Measurements from ENCODE around the gene EMC9.
A peak's percentile ranks its signal among the peaks of the same experiment; 100 is the strongest.

The EMC9 gene

GRCh38 chr14:24136684-24137528, 4.5 kb downstream of the EMC9 start:
- peak overlapping the region; percentile 83 for H3K4me3 ChIP-seq (ENCODE audit: low read length)
- DNase-seq (ENCODE audit: low read depth, low spot score): no peak

GRCh38 chr14:24135834-24136683, 5.3 kb downstream of the EMC9 start, which contains the start of gene PSME1:
Gene PSME1, plus strand, starts transcription at chr14:24136194. Its CDS starts 69 bp downstream, at chr14:24136263.
- DNase-seq (ENCODE audit: low read depth, low spot score): peak; percentile 82
- H3K4me3 ChIP-seq (ENCODE audit: low read length): peak within 1 kb of the TSS; percentile 83

- no peak for DNase-seq (ENCODE audit: low read depth, low spot score)
- H3K4me3 ChIP-seq (ENCODE audit: low read length): peak overlapping the region; percentile 83
Observed at GRCh38 chr14:24135584-24135833, 5.9 kb downstream of the EMC9 start.

- no peak overlapping the region for H3K4me3 ChIP-seq (ENCODE audit: low read length)
- DNase-seq (ENCODE audit: low read depth, low spot score): no peak
Observed at GRCh38 chr14:24133735-24134134, 7.7 kb downstream of the EMC9 start.

- no peak for DNase-seq (ENCODE audit: low read depth, low spot score)
- no peak overlapping the region for H3K4me3 ChIP-seq (ENCODE audit: low read length)
Observed at GRCh38 chr14:24132976-24133375, 8.4 kb downstream of the EMC9 start.

- no peak for DNase-seq (ENCODE audit: low read depth, low spot score)
- no peak overlapping the region for H3K4me3 ChIP-seq (ENCODE audit: low read length)
Observed at GRCh38 chr14:24132061-24132685, 9.2 kb downstream of the EMC9 start.

- DNase-seq (ENCODE audit: low read depth, low spot score): no peak
- no peak overlapping the region for H3K4me3 ChIP-seq (ENCODE audit: low read length)
Observed at GRCh38 chr14:24131549-24131966, 9.8 kb downstream of the EMC9 start.

GRCh38 chr14:24130717-24131548, 10.5 kb downstream of the EMC9 start:
- no peak for DNase-seq (ENCODE audit: low read depth, low spot score)
- no peak overlapping the region for H3K4me3 ChIP-seq (ENCODE audit: low read length)

GRCh38 chr14:24130380-24130716, 11.0 kb downstream of the EMC9 start, which contains the start of gene FITM1:
Gene FITM1, plus strand, starts transcription at chr14:24130659. Its CDS starts 905 bp downstream, at chr14:24131564.
- no peak for DNase-seq (ENCODE audit: low read depth, low spot score)
- no peak within 1 kb of the TSS for H3K4me3 ChIP-seq (ENCODE audit: low read length)

GRCh38 chr14:24129410-24129998, 11.9 kb downstream of the EMC9 start:
- DNase-seq (ENCODE audit: low read depth, low spot score): no peak
- no peak overlapping the region for H3K4me3 ChIP-seq (ENCODE audit: low read length)

- H3K4me3 ChIP-seq (ENCODE audit: low read length): no peak overlapping the region
- DNase-seq (ENCODE audit: low read depth, low spot score): no peak
Observed at GRCh38 chr14:24127673-24128072, 13.7 kb downstream of the EMC9 start.

GRCh38 chr14:24126939-24127338, 14.5 kb downstream of the EMC9 start:
- no peak for DNase-seq (ENCODE audit: low read depth, low spot score)
- H3K4me3 ChIP-seq (ENCODE audit: low read length): no peak overlapping the region

GRCh38 chr14:24123424-24124417, 17.7 kb downstream of the EMC9 start:
- no peak overlapping the region for H3K4me3 ChIP-seq (ENCODE audit: low read length)
- DNase-seq (ENCODE audit: low read depth, low spot score): no peak

- H3K4me3 ChIP-seq (ENCODE audit: low read length): no peak overlapping the region
- no peak for DNase-seq (ENCODE audit: low read depth, low spot score)
Observed at GRCh38 chr14:24122898-24123297, 18.5 kb downstream of the EMC9 start.

- DNase-seq (ENCODE audit: low read depth, low spot score): no peak
- H3K4me3 ChIP-seq (ENCODE audit: low read length): no peak overlapping the region
Observed at GRCh38 chr14:24122416-24122815, 19.0 kb downstream of the EMC9 start.

GRCh38 chr14:24121210-24121609, 20.2 kb downstream of the EMC9 start:
- H3K4me3 ChIP-seq (ENCODE audit: low read length): no peak overlapping the region
- no peak for DNase-seq (ENCODE audit: low read depth, low spot score)

- DNase-seq (ENCODE audit: low read depth, low spot score): no peak
- no peak overlapping the region for H3K4me3 ChIP-seq (ENCODE audit: low read length)
Observed at GRCh38 chr14:24119691-24120090, 21.7 kb downstream of the EMC9 start.

GRCh38 chr14:24117179-24117578, 24.2 kb downstream of the EMC9 start:
- no peak overlapping the region for H3K4me3 ChIP-seq (ENCODE audit: low read length)
- DNase-seq (ENCODE audit: low read depth, low spot score): no peak

All from Jurkat, Clone E6-1 (cell line).